H1 (cell line): Measurements from ENCODE around the gene DCBLD1. TPM values are rescaled to one million over a fixed set of nuclear protein-coding genes. Genes with fewer than 3 reads are reported as not detected.

Experiments used
- CTCF ChIA-PET: fragments of 300-600 bp; sonication (Branson Sonifier 250); formaldehyde crosslinking; loops from one replicate; lab custom pipeline; 2021; ENCODE audit not compliant: partially characterized antibody; lab: Charles Lee
- POLR2A ChIA-PET: fragments of 300-600 bp; sonication (Branson Sonifier 250); formaldehyde crosslinking; loops from one replicate; lab custom pipeline; 2021; ENCODE audit warnings: inconsistent platforms; ENCODE audit not compliant: partially characterized antibody; lab: Charles Lee
- DNase-seq, 2 experiments: peaks; one replicate each; pipeline versions ENCODE4 v3.0.0 to v3.0.0-alpha.2; 2010 to 2022; ENCODE audit warnings: low spot score in 2 of 2, low read depth in 1 of 2, mixed read lengths in 1 of 2
- FAIRE-seq: peaks from 2 replicates; lab custom pipeline; 2011; peaks lifted over from hg19 to GRCh38; lab: Jason Lieb, UNC
- H2AFZ ChIP-seq: 2 replicates; pipeline ENCODE4 v1.8.1; 2012; ENCODE audit warnings: low read length, inconsistent platforms
- H2AK5ac ChIP-seq: 2 replicates; pipeline ENCODE4 v1.6.1; 2013; ENCODE audit warnings: low read depth, low read length
- H2BK120ac ChIP-seq: replicated peaks from 2 replicates; pipeline ENCODE3; 2013; ENCODE audit warnings: low read depth, low read length, inconsistent platforms
- H2BK12ac ChIP-seq: 2 replicates; pipeline ENCODE4 v1.6.1; 2013; ENCODE audit warnings: low read depth, low read length
- H2BK15ac ChIP-seq: 2 replicates; pipeline ENCODE4 v1.6.1; 2013; ENCODE audit warnings: low read length
- H2BK20ac ChIP-seq: 2 replicates; pipeline ENCODE4 v1.6.1; 2013; ENCODE audit warnings: low read length
- H2BK5ac ChIP-seq: 2 replicates; pipeline ENCODE4 v1.6.1; 2013; ENCODE audit warnings: low read depth, low read length
- H3K14ac ChIP-seq: 2 replicates; pipeline ENCODE4 v1.6.1; 2013; ENCODE audit warnings: inconsistent platforms; ENCODE audit not compliant: insufficient read length
- H3K18ac ChIP-seq: 2 replicates; pipeline ENCODE4 v1.6.1; 2013; ENCODE audit warnings: low read length; ENCODE audit errors: extremely low read depth
- H3K23ac ChIP-seq: 2 replicates; pipeline ENCODE4 v1.6.1; 2013; ENCODE audit warnings: inconsistent platforms; ENCODE audit not compliant: insufficient read length
- H3K23me2 ChIP-seq: 2 replicates; pipeline ENCODE4 v1.6.1; 2013; ENCODE audit warnings: low read depth, low read length
- H3K27ac ChIP-seq: 2 replicates; pipeline ENCODE4 v1.6.1; 2011; ENCODE audit warnings: low read depth, low read length, inconsistent platforms
- H3K27me3 ChIP-seq, 4 experiments: replicated peaks in 1 of 4; 1 replicate in 1 of 4; 2 replicates in 3 of 4; pipeline versions ENCODE4 v1.6.1 to v1.8.1; 2011 to 2013; ENCODE audit warnings: low read length in 3 of 4, mild to moderate bottlenecking in 3 of 4, inconsistent platforms in 2 of 4, mixed read lengths in 2 of 4, moderate library complexity in 1 of 4; ENCODE audit not compliant: control insufficient read depth in 3 of 4, insufficient read depth in 3 of 4; ENCODE audit errors: extremely low read depth in 1 of 4
- H3K36me3 ChIP-seq, 4 experiments: 2 replicates each; pipeline versions ENCODE4 v1.6.1 to v1.8.1; 2011 to 2013; ENCODE audit warnings: mild to moderate bottlenecking in 4 of 4, low read length in 3 of 4, moderate library complexity in 2 of 4, control low read depth in 1 of 4, inconsistent platforms in 1 of 4; ENCODE audit not compliant: insufficient read depth in 4 of 4, control insufficient read depth in 2 of 4
- H3K4ac ChIP-seq: replicated peaks from 2 replicates; pipeline ENCODE3; 2013; ENCODE audit warnings: low read length, low read depth, mixed read lengths, inconsistent platforms; ENCODE audit not compliant: insufficient read length
- H3K4me1 ChIP-seq, 4 experiments: replicated peaks in 1 of 4; 1 replicate in 1 of 4; 2 replicates in 3 of 4; pipeline versions ENCODE4 v1.6.1 to v1.8.1; 2011 to 2013; ENCODE audit warnings: low read length in 3 of 4, inconsistent platforms in 2 of 4, mixed read lengths in 1 of 4; ENCODE audit not compliant: insufficient read depth in 4 of 4, control insufficient read depth in 3 of 4
- H3K4me2 ChIP-seq, 2 experiments: 2 replicates each; pipeline versions ENCODE4 v1.6.1 to v1.8.1; 2011 to 2013; ENCODE audit warnings: low read depth in 2 of 2, low read length in 2 of 2, control low read depth in 1 of 2, inconsistent platforms in 1 of 2, mild to moderate bottlenecking in 1 of 2; ENCODE audit not compliant: insufficient read depth in 1 of 2
- H3K4me3 ChIP-seq, 4 experiments: fragments of 200-600, 300-600 bp in 1 of 4; sonication (generic), shearing (Covaris generic), sonication (Bioruptor Twin) in 1 of 4; 2 replicates each; pipeline versions ENCODE4 v1.5.1 to v1.8.1; 2011 to 2016; ENCODE audit warnings: low read length in 4 of 4, low read depth in 3 of 4, control low read depth in 2 of 4, inconsistent platforms in 2 of 4, mild to moderate bottlenecking in 2 of 4, mixed read lengths in 1 of 4, moderate library complexity in 1 of 4; ENCODE audit not compliant: insufficient read depth in 2 of 4; ENCODE audit errors: extremely low read depth in 1 of 4
- H3K56ac ChIP-seq: replicated peaks from 2 replicates; pipeline ENCODE3; 2013; ENCODE audit warnings: low read depth, mild to moderate bottlenecking, mixed read lengths, low read length, inconsistent platforms; ENCODE audit not compliant: insufficient read length
- H3K79me1 ChIP-seq: 2 replicates; pipeline ENCODE4 v1.6.1; 2013; ENCODE audit warnings: low read depth, low read length, control low read depth
- H3K79me2 ChIP-seq, 2 experiments: 2 replicates each; pipeline versions ENCODE4 v1.6.1 to v1.8.1; 2012 to 2013; ENCODE audit warnings: low read length in 2 of 2, mild to moderate bottlenecking in 2 of 2, inconsistent platforms in 1 of 2; ENCODE audit not compliant: insufficient read depth in 2 of 2, control insufficient read depth in 1 of 2
- H3K9ac ChIP-seq, 4 experiments: replicated peaks in 1 of 4; 1 replicate in 1 of 4; 2 replicates in 3 of 4; pipeline versions ENCODE4 v1.6.1 to v1.8.1; 2011 to 2013; ENCODE audit warnings: low read depth in 3 of 4, low read length in 3 of 4, control low read depth in 2 of 4, mild to moderate bottlenecking in 2 of 4, moderate library complexity in 2 of 4, inconsistent platforms in 1 of 4; ENCODE audit errors: extremely low read depth in 1 of 4
- H3K9me3 ChIP-seq, 2 experiments: 2 replicates each; pipeline versions ENCODE4 v1.6.1 to v1.8.1; 2012 to 2013; ENCODE audit warnings: mild to moderate bottlenecking in 2 of 2, moderate library complexity in 2 of 2, control low read depth in 1 of 2, inconsistent platforms in 1 of 2, low read depth in 1 of 2, low read length in 1 of 2, mixed read lengths in 1 of 2; ENCODE audit not compliant: insufficient read depth in 2 of 2
- H4K20me1 ChIP-seq, 2 experiments: replicated peaks in 1 of 2; 2 replicates each; pipeline versions ENCODE3 to v1.8.1; 2011 to 2013; ENCODE audit warnings: inconsistent platforms in 2 of 2, low read length in 2 of 2, mild to moderate bottlenecking in 1 of 2; ENCODE audit not compliant: insufficient read depth in 2 of 2, control insufficient read depth in 1 of 2
- H4K5ac ChIP-seq: 2 replicates; pipeline ENCODE4 v1.6.1; 2013; ENCODE audit warnings: low read length, low read depth, mixed read lengths, inconsistent platforms; ENCODE audit not compliant: insufficient read length
- H4K8ac ChIP-seq: 2 replicates; pipeline ENCODE4 v1.8.0; 2013; ENCODE audit warnings: mild to moderate bottlenecking, moderate library complexity, low read length, inconsistent platforms; ENCODE audit not compliant: insufficient read depth; ENCODE audit errors: extremely low read depth
- H4K91ac ChIP-seq: replicated peaks from 2 replicates; pipeline ENCODE3; 2013; ENCODE audit warnings: low read length, mixed read lengths, inconsistent platforms; ENCODE audit not compliant: insufficient read length
- ASH2L ChIP-seq: fragments of 200-600, 300-600 bp; sonication (generic); IDR thresholded peaks from one replicate; pipeline ENCODE4 v1.7.1; 2017; ENCODE audit warnings: low read length
- BACH1 ChIP-seq: IDR thresholded peaks from 2 replicates; pipeline ENCODE4 v1.6.1; 2012; ENCODE audit warnings: low read length, improper control_type of control experiment
- BCL11A ChIP-seq, 2 experiments: IDR thresholded peaks; one replicate each; pipeline ENCODE4 v1.6.1; 2011; ENCODE audit warnings: low read depth in 2 of 2, low read length in 2 of 2, mild to moderate bottlenecking in 2 of 2
- CREB1 ChIP-seq: IDR thresholded peaks from 2 replicates; pipeline ENCODE4 v1.6.1; 2012; ENCODE audit warnings: inconsistent platforms
- GABPA ChIP-seq: IDR thresholded peaks from 2 replicates; pipeline ENCODE4 v1.6.1; 2011; ENCODE audit warnings: mild to moderate bottlenecking, low read length, moderate library complexity, borderline replicate concordance; ENCODE audit not compliant: insufficient read depth
- HDAC6 ChIP-seq: IDR thresholded peaks from one replicate; pipeline ENCODE4 v1.7.1; 2012; ENCODE audit warnings: low read depth, mild to moderate bottlenecking, inconsistent platforms, low read length, moderate library complexity
- JUND ChIP-seq: IDR thresholded peaks from 2 replicates; pipeline ENCODE4 v1.6.1; 2011; ENCODE audit warnings: mild to moderate bottlenecking, improper control_type of control experiment, low read length
- KDM1A ChIP-seq: fragments of 200-600, 300-600 bp; sonication (generic); IDR thresholded peaks from 2 replicates; pipeline ENCODE4 v1.7.1; 2016; ENCODE audit warnings: mild to moderate bottlenecking, low read length, borderline replicate concordance
- NRF1 ChIP-seq: IDR thresholded peaks from 2 replicates; pipeline ENCODE4 v1.6.1; 2011; ENCODE audit warnings: mild to moderate bottlenecking, low read depth, low read length, improper control_type of control experiment
- POLR2AphosphoS5 ChIP-seq: IDR thresholded peaks from 2 replicates; pipeline ENCODE4 v1.6.1; 2011; ENCODE audit warnings: low read depth, low read length
- POU5F1 ChIP-seq: IDR thresholded peaks from 2 replicates; pipeline ENCODE4 v1.6.1; 2011; ENCODE audit warnings: low read depth, mild to moderate bottlenecking, low read length, moderate library complexity
- SAP30 ChIP-seq: fragments of 300-600 bp; sonication (generic); IDR thresholded peaks from 2 replicates; pipeline ENCODE4 v1.7.1; 2012; ENCODE audit warnings: low read length, moderate library complexity, mild to moderate bottlenecking, inconsistent platforms; ENCODE audit not compliant: insufficient read depth, insufficient replicate concordance
- SIX5 ChIP-seq: IDR thresholded peaks from 2 replicates; pipeline ENCODE4 v1.6.1; 2011; ENCODE audit warnings: mild to moderate bottlenecking, low read depth, low read length
- SRF ChIP-seq: IDR thresholded peaks from 2 replicates; pipeline ENCODE4 v1.6.1; 2011; ENCODE audit warnings: mild to moderate bottlenecking, low read depth, low read length, moderate library complexity
- WGBS, 2 experiments: shearing (Covaris generic) in 1 of 2; methylation state at CpG; one replicate each; pipeline versions ENCODE4 v1.1.6 to v1.1.7; 2013 to 2015; ENCODE audit warnings: low lambda C conversion rate in 2 of 2, mixed read lengths in 2 of 2, inconsistent platforms in 1 of 2, low coverage in 1 of 2, missing lambda C conversion rate in 1 of 2; ENCODE audit not compliant: insufficient replicate concordance in 2 of 2, insufficient coverage in 1 of 2, insufficient read length in 1 of 2; ENCODE audit errors: extremely low coverage in 1 of 2, missing lambda C conversion rate in 1 of 2; 5-methylcytosine and 5-hydroxymethylcytosine counted together
- polyA plus RNA-seq, 7 experiments: library from polyadenylated mRNA; depleted of rRNA in 3 of 7; stranded (reverse) in 5 of 7; unstranded in 2 of 7; fragments of >200 nt in 5 of 7; fragments of 200-250 nt in 2 of 7; gene quantifications; 1 replicate in 5 of 7; 2 replicates in 1 of 7; 4 replicates in 1 of 7; pipeline versions ENCODE4 v1.2.1 to v1.2.3, GENCODE V29; 2011 to 2013; ENCODE audit warnings: missing spikeins in 2 of 7, mixed read lengths in 2 of 7
- total RNA-seq: library from RNA; stranded (reverse); fragmentation: NEBNext Ultra II Directional; extraction: Animal tissue kit (Norgen Biotek cat#: 25700); gene quantifications from 2 replicates; pipeline ENCODE4 v1.2.1, GENCODE V29; 2021
- TF ChIP-seq, protein P1 (sequence below): IDR thresholded peaks from 2 replicates; pipeline ENCODE4 v1.6.1; 2012; ENCODE audit warnings: inconsistent platforms

DCBLD1 gene
- total and polyA plus RNA-seq, 2 of the 8 experiments (the other 6 are each of a cell fraction or from before 2014, with no cell fraction given) = 3.9 to 11.2 TPM

GRCh38 chr6:117534974-117535373, 52.5 kb downstream of the DCBLD1 start:
- no peak for TF ChIP-seq POU5F1
- TF ChIP-seq SAP30 = no peak
- TF ChIP-seq SRF = no peak
- no peak for TF ChIP-seq GABPA
- TF ChIP-seq BCL11A (IDR thresholded peaks at IDR 0.05; ENCODE audit: low read depth in 2 of 2, low read length in 2 of 2) = no peak
- TF ChIP-seq BACH1 = no peak
- no peak for TF ChIP-seq ASH2L
- TF ChIP-seq CREB1 = no peak
- no peak for TF ChIP-seq JUND
- no peak for TF ChIP-seq HDAC6
- TF ChIP-seq, protein P1, sequence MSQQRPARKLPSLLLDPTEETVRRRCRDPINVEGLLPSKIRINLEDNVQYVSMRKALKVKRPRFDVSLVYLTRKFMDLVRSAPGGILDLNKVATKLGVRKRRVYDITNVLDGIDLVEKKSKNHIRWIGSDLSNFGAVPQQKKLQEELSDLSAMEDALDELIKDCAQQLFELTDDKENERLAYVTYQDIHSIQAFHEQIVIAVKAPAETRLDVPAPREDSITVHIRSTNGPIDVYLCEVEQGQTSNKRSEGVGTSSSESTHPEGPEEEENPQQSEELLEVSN = no peak
- TF ChIP-seq POLR2AphosphoS5 = no peak
- no peak for TF ChIP-seq KDM1A
- no peak for TF ChIP-seq NRF1
- no peak for TF ChIP-seq SIX5
- Histone ChIP-seq H3K27ac (no peak overlapping the region), H3K9me3 (no peaks in the 10 kb centered on the region), H2AK5ac (no peak overlapping the region), H3K79me1 (no peaks in the 10 kb centered on the region), H3K56ac (no peak overlapping the region), H3K79me2 (no peaks in the 10 kb centered on the region), H3K23ac (no peak overlapping the region), H2AFZ (no peak overlapping the region), H3K4ac (no peak overlapping the region), H3K18ac (no peak overlapping the region), H4K20me1 (no peaks in the 10 kb centered on the region), H3K4me1 (no peaks in the 10 kb centered on the region), H3K4me2 (no peak overlapping the region), H3K4me3 (no peak overlapping the region), H2BK20ac (no peak overlapping the region), H2BK15ac (no peak overlapping the region), H3K36me3 (peaks cover 0 to 3% (median 0%) of the 10 kb centered on the region in 4 experiments; a peak in 1 of 8 replicates), H4K5ac (no peak overlapping the region), H4K8ac (no peak overlapping the region), H2BK5ac (no peak overlapping the region), H4K91ac (no peak overlapping the region), H3K9ac (no peak overlapping the region), H2BK12ac (no peak overlapping the region), H3K14ac (no peak overlapping the region), H3K23me2 (no peaks in the 10 kb centered on the region), H3K27me3 (no peaks in the 10 kb centered on the region), H2BK120ac (no peak overlapping the region)
- FAIRE-seq (no peak), DNase-seq (no peak)
- POLR2A ChIA-PET = no interaction called here
- CTCF ChIA-PET = interaction anchor here (0.9 to 2.0 kb wide), 3 partner anchors 21 to 65 kb away, joined by 3 to 7 read pairs (median 4); no protein-coding TSS in a partner anchor
- 93% methylated on average over 3 of the region's 3 CpGs; no CpG with 5 or more reads in 1 of the 2 experiments for WGBS, 2 experiments
